NCI-H1436 (cell line): ENCODE measurements around the gene FAM47E.

Experiments used
- DNase-seq: peaks from one replicate; lab custom pipeline; 2025; lab: John Stamatoyannopoulos, UW

Gene FAM47E

DNA sequence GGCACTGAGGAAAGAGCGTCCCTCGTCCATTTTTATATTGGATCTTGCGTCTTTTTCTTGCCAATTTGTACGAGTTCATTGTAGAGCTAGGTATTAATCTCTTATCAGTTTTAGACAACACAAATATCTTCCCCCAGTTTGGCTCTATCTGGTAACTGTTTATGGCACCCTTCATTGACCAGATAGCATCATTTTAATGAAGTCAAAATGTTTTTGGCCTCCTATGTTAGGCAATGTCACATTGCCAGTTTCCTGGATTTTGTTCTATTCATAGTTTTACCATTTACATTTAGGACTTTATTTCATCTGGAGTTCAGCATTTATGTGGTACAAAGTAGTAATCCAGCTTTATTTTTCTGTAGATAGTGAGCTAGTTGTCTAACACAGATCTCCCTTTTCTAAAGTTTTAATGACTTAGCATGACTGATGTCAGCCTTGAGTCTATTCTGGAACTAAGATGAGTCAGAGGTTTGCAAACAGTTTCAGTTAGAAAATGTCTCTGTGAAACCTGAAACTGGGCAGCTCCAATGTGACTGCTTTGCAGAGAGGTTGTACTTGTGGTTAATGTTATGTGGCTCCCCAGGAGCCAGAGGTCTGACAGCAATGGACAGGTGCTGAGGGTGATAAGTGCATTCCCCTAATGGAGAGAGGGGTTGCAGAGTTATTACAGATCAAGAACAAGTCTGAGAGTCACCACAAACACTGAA lies 49.7 kb downstream of the FAM47E start:
- no peak for DNase-seq

DNA sequence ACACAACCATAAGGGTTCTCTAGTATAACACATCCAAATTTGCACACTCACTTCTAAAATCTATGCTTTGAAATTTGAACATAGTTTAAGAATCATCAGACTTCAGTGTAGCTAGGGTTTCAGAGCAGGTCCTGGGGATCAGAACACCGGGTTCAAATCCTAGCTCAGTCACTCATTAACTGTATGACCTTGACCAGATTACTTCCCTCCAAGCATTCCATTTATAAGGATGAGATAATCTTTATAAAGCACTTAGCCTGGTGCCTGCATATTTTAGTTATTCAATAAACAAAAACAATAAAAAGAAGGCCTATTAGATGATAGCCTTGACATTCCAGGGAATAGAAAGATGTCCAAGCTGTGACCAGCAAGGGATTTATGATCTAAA lies 50.2 kb downstream of the FAM47E start:
- DNase-seq = no peak

DNA sequence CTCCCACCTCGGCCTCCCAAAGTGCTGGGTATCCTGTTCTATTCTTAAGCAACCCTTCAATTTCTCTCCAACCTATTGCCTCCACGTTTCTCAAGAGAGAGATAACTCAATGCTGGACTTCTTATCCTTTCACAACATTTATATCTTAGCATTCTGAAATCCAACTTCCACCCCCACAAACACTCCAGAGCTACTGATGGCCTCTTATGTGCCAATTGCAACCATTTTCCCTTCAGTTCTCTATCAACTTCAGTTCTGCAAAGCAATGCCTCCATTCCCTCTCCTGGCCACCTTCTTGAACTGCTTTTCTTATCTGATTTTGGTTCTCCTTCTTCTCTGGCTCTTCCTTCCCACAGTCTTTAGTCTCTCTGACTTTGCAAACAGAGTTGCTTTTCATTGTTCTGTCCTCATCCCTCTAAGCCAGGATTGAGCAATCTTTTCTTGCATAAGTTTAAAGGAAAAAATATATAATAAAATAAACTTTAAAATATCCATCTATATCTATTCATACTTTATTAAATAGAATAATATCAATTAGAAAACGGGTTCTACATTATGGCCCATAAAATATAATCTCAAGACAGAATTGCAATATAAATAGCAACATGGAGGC lies 51.4 kb downstream of the FAM47E start:
- no peak for DNase-seq

DNA sequence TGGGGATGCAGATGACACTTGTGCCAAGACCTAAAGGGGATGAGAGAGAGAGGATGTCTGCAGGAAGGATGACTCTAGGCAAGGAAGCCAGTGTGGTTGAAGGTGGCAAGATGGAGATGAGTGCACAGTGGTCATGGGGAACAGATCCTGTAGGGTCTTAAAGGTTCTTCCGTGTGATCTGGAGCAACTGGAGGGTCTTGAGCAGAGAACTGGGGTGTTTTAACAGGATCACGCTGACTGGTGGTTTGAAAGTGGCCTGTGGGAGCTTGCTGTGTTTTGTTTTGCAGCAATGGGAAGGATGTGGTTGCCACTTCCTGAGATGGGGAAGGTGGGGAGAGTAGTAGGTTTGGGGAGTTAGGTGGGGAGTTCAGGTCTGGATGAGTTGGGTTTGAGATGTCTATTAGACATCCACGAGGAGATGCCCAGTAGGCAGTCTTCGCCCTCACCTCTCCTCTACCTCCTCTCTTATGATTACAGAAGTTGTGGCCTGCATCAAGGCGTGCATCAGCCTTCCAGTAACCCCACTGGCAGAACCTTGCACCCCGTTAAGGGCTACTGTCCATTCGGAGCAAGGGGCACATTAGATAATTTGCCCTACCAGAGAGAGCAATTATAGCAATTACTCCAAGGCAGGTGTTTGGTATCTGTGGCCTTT lies 53.6 kb downstream of the FAM47E start:
- no peak for DNase-seq

DNA sequence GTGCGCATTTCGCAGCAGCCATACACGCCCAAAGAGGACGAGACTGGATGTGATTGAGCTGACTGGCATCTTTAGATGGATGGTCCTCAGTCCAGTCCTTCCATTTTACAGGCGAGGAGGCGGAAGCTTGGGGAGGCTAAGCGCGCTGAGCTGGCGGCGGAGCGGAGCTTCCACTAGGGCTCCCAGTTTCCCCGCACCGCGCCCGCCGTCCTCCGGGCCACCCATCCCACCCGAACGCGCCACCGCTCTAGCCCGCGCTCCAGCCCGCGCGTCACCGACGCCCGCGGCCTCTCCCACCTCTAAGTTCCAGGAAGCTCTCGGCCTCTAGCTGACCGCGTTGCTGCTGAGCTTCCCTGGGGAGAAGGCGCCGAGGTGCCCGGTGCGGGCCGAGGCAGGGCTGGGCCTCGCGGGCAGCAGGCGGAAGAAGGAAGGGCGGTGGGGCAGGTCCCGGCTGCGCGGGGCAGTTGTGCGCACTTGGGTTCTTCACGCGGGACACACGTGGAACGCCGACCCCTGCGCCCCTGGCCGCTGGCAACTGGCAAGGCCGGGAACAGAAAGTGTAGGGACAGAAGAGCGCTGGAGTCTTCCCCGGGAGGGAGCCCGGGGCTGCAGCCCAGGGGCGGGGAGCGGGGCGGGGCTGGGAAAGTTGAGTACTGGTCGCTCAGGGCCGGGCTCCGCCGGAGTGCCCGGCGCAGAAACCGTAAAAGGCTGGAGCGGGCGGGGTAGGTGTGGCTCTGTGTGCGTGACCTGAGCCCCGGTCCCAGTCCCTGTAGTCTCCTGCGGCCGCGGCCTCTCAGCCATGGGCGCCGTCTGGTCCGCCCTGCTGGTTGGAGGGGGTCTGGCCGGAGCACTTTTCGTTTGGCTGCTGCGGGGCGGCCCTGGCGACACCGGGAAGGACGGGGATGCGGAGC lies 54.7 kb downstream of the FAM47E start, which contains the start of gene STBD1:
STBD1 (plus strand) TSS at position 763 of the 911 bp plus-strand sequence; CDS start at position 800, 37 bp downstream.
- DNase-seq = no peak

DNA sequence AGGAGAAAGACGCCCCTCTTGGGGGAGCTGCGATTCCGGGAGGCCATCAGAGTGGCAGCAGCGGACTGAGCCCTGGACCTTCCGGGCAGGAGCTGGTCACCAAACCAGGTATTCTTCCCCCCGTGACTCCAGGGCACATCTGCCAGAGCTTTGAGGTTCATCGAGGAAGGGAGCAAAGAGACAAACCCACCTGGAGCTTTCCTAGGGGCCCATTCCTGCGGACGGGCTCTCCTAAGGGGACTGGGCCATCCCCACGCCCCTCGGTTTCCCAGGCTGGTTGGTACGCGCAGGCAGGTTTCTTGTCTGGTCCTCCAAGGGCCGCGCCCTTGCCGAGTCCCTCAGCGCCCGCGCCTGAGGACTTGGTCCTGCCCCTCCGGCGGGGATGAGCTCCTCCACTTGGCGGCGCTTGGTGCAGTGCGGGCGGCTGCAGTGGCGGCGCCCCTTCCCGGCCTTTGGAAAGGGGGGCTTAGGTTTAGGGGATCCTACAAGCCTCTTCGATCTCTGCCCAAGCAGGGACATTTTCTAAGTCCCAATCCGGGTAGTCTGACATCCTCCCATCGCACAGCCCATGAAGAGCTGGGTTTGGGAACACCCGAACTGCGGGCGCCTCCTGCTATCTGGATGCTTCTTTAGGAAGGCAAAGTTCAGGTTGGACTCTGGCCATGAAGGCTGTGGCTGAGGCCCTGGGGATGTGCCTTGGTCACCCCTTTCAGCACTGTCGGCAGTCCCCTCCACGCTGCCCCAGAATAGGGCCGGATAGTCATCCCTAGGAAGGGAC lies 55.5 kb downstream of the FAM47E start:
- DNase-seq = no peak

DNA sequence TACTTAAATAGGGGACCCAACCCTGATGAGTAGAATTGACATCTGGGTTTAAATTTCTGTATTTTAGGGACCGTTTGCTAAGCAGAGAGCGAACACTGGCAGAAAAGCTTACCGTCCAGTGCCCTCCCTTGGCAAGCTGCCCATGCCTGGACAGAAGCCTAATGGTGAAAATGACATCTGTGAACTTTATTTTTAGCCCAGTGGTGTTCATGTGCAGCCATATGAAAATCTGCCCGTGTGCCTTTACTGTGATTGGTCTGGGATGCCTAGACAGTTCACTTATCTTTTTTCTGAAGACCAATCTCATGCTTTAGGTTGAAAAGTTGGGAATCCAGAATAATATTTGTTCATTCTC lies 56.1 kb downstream of the FAM47E start:
- no peak for DNase-seq

DNA sequence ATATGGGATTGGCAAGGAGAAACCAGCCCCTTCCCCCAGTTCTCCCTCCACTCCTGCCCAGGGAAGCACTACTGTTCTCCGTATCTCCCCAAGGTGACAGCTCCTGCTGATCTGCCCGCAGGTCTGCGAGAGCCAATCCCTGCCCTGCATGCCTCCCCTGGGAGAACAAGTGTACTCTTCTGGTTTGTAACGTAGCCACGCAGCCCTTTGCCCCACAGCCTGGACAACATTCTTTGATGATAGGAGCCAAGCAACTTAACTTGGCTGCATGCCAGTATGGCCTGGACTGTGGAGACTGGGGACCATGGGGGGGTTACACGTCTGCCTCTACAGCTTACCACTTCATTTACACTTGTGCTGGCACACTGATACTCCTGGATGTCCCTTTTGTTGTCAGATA lies 57.0 kb downstream of the FAM47E start:
- DNase-seq = no peak

DNA sequence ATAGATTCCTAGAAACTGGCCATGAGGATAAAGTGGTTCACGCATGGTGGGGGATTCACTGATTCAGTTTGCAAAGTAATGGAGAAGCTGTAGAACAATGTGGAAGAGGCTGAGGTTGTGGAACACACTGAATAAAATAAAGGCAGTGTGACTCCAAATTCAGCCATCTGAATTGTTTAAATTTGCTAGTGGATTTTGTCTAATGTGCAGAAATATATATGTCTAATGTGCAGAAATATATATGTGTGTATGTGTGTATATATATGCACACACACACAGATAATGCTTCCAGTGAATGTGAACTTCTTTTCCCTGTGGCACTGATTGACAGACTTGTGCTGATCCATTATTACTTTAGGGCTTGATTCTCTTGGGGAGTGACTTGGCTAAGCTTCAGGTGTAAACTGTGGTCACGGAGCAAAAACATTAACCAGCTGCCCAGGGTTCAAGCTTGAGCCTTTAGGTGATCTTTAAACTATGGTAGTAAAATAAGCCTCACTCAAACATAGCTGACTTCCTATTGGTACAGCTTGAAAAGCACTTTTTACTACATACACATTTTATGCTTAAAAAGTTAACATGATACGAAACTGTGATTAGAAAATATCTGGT lies 58.5 kb downstream of the FAM47E start:
- DNase-seq = no peak

DNA sequence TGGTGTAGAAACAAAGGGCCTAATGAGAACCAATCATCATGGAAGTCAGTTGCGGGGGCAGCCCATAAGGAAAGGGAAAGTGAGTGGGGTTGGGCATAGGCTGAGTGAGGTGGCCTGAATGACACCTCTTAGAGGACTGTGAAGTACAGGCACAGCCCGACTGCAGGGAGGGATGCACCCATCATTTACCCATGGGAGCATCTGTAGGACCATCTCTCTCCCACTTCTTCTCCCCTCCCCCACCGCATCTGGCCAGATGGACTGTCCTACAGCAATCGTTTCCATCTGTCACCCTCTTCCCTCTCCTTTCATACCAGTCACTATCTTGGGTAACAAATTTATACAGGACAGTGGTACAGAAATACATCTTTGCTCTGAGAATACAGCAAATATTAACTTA lies 59.2 kb downstream of the FAM47E start:
- DNase-seq = no peak

DNA sequence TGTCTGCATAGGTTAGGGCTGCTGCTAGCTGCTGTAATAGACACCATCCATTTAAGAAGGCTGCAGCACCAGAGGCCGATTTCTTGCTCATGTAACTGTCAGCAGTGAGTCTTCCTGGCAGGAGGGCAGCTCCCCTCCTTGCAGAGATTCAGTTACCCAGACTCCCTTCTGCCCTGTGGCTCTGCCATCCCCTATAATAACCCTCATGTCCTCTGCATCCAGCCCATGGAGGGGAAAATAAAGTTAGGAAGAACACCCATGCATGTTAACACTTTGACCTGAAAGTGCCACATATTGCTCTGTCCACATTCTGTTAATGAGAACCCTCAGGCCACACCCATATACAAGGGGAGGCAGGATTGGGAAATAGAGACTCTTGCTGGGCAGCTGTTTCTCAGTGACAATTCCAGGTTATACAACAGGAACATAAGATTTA lies 60.4 kb downstream of the FAM47E start:
- DNase-seq = no peak

DNA sequence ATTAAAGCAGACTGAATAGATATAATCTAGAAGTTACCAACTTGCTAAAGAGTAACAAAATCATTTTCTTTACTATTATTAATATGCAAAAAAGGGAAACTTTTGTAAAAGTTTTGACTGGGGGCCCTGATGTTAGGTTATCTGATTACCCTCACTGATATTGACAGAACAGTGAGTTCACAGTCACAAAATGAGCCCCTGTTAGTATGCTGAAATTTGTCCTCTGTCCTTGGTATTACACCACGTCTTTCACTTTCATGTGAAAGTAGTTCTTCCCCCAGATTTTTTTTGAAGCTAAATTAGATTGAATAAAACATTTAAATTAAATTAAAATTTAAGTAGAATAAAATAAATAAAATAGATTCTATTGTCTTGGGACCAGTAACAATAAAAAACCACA lies 60.9 kb downstream of the FAM47E start:
- DNase-seq = no peak

DNA sequence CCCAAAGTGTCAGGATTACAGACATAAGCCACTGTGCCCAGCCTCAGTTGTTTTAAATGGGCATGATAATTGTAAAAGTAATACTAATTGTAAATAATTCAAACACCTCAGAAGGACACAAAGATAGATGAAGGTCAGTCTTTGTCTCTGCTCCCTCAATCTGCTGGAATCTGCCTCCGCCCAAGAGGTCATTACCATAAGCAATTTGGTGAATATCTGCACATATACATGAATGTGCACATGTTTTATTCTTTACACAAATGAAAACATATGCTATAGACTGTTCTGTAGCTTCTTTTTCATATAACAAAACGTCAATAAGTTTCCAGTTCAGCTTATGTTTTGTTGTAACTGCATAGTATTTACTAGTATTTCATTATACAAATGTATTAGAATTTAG lies 62.0 kb downstream of the FAM47E start:
- DNase-seq = no peak

DNA sequence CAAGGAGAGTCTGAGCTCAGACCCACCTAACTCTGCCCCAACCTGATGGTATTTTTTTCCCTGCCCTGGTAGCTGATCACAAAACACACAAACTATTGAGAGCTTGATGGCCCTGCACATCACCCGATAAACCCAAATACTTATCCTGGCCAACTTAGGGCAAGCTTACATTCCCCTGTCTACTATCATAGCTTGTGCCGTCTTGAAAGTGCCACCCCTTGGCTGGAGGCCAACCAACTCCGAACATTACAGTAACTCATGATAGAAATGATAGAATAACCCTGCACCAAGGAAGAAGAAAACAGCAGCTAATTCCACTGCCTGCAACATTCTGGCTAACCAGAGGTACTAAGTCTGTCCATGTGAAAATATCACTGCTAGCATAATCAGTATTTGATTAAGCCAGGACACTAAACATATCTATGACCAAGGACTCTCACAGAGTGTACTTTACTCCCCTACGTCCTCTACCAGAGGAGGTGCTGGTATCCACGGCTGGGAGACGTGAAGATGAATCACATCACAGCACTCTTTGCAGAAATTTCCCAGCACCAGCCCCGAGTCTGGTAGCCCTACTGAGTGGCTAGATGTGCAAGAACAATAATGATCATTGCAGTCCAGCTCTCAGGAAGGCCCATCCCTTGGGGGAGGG lies 63.9 kb downstream of the FAM47E start:
- no peak for DNase-seq

DNA sequence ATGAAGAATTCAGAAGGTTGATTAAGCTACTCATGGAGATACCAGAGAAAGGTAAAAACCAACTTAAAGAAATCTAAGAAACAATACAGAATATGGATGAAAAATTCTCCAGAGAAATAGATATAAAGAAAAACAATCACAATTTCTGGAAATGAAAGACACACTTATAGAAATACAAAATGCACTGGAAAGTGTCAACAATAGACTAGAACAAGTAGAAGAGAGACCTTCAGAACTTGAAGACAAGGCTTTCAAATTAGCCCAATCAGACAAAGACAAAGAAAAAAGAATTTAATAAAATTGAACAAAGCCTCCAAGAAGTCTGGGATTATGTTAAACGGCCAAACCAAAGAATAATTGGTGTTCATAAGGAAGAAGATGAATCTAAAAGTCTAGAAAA lies 64.6 kb downstream of the FAM47E start:
- no peak for DNase-seq

DNA sequence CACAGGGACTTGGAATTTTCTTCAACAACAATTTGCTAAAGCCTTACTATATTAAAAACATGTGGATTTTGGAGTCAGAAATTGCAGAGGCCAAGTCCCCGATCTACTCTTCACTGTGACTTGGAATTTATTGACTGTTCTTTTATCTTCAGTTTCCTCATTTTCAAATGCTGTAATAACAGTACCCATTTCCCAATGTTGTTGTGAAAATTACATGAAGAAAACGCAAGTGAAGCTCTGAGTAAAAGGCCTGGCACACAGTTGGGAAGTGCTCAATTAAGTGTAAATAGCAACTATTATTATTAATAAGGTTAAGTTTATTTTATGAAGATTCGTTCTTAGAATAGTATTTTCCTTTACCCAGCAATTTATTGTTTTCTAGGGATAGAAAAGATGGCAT lies 70.7 kb downstream of the FAM47E start:
- no peak for DNase-seq

DNA sequence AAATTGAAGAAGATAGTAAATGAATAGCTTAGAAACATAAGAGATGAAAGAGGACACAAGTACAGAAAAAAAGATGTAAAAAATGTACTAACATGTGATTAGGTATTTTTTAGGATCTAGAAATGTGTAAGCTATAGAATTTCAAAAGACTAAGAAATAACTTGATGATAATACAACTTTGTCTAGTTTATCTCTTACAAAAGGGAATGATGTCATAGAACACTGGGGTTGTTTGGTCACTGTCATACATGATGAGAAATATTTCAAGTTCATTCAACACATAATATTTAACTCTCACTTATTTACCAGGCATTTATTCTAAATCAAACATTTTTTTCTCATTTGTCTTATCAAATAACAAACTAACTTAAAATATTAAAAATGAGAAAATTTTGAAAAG lies 73.6 kb downstream of the FAM47E start:
- DNase-seq = no peak

DNA sequence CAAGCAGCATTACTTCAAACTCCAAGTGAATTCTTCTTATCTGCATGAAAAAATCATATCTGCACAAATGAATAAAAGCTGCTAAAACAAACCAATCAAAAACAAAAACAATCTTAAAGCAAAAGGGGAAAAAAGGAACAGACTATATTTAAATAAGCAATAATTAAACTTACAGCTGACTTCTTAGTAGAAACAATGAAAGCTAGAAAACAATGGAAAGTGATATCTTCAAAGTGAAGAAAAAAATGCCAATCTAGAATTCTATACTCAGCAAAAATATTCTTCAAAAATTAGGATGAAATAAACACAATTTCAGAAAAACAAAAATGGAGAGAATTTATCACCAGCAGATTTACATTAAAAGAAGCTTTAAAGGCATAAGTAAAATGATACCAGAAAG lies 75.0 kb downstream of the FAM47E start:
- no peak for DNase-seq
